HEK293T (cell line): ENCODE results near the gene ZBTB40.

Source experiments
- ARNT ChIP-seq: fragments of 450-650 bp; IDR thresholded peaks from 2 replicates; pipeline ENCODE4 v1.6.1; 2017; ENCODE audit warnings: mild to moderate bottlenecking
- BHLHE40 ChIP-seq: fragments of 450-650 bp; IDR thresholded peaks from 2 replicates; pipeline ENCODE4 v1.6.1; 2016; ENCODE audit warnings: mild to moderate bottlenecking, moderate library complexity, borderline replicate concordance
- CTBP1 ChIP-seq: fragments of 450-650 bp; IDR thresholded peaks from 2 replicates; pipeline ENCODE4 v1.6.1; 2016; ENCODE audit warnings: borderline replicate concordance
- FOXK2 ChIP-seq: fragments of 450-650 bp; IDR thresholded peaks from 2 replicates; pipeline ENCODE4 v1.6.1; 2016; ENCODE audit warnings: mild to moderate bottlenecking
- L3MBTL2 ChIP-seq: fragments of 450-650 bp; conservative IDR thresholded peaks from 2 replicates; pipeline ENCODE4 v1.6.1; 2016; ENCODE audit warnings: mild to moderate bottlenecking
- NFRKB ChIP-seq: fragments of 450-650 bp; IDR thresholded peaks from 2 replicates; pipeline ENCODE4 v1.6.1; 2016; ENCODE audit warnings: mild to moderate bottlenecking, moderate library complexity
- SP1 ChIP-seq: fragments of 450-650 bp; IDR thresholded peaks from 2 replicates; pipeline ENCODE4 v1.6.1; 2017
- ZNF384 ChIP-seq: fragments of 450-650 bp; IDR thresholded peaks from 2 replicates; pipeline ENCODE4 v1.6.1; 2016

DNA sequence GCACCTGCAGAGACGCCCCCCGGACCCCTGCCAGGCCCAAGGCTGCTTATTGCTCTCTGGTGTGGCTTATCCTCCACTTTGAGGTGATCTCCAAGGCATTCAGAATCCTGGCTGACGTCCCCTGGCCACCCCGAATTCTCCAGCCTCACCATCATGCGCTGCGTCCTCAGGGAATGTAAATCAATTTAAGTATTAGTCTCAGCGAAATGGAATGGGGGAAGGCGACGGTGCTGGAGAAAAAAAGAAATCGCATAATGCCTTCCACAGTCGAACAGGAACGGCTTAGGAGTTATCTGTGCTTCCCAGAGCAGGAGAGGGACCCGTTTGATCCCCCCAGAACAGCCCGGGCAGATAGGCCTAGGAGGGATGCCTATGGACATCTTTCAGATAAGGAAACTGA lies 114.5 kb downstream of the ZBTB40 start:
- TF ChIP-seq BHLHE40 (no peak), SP1 (no peak), L3MBTL2 (no peak), FOXK2 (no peak), ZNF384 (no peak), NFRKB (no peak), CTBP1 (no peak), ARNT (no peak)
